Astrocyte (in vitro differentiated cells and primary cell): ENCODE data around the gene MICU2.

Experiments
- CTCF ChIP-seq: IDR thresholded peaks from 2 replicates; pipeline ENCODE4 v1.5.1; 2011; ENCODE audit warnings: low read depth, mild to moderate bottlenecking, inconsistent platforms, low read length, moderate library complexity; ENCODE audit not compliant: insufficient read depth
- EZH2 ChIP-seq: IDR thresholded peaks from 2 replicates; pipeline ENCODE4 v1.6.1; 2012; ENCODE audit warnings: mild to moderate bottlenecking, low read length, inconsistent platforms; ENCODE audit not compliant: insufficient read depth

DNA sequence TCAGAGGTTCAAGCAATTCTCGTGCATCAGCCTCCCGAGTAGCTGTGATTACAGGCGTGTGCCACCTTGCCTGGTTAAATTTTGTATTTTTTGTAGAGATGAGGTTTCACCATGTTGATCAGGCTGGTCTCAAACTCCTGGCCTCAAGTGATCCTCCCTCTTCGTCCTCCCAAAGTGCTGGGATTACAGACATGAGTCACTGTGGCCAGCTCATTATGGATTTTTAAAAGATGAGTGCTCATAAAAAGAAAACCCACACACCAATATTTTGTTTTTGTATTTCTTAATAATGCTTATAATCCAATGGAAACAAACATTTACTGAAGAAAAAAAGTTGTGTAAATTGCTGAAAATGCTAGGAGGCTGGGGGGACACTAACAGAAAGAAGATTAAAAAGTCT, 5.0 kb upstream of the MICU2 start:
- TF ChIP-seq CTCF (no peak), EZH2 (no peak)
